ENCODE results near the gene REV3L.

Gene REV3L

GRCh38 chr6:111469543-111469942 is 13.5 kb downstream of the REV3L start:
- DNase-seq = no peak

- DNase-seq = no peak
Observed at GRCh38 chr6:111468329-111469012, 14.5 kb downstream of the REV3L start.

- DNase-seq = no peak
Observed at GRCh38 chr6:111464184-111464583, 18.8 kb downstream of the REV3L start.

- no peak for DNase-seq
Observed at GRCh38 chr6:111462770-111463391, 20.1 kb downstream of the REV3L start.

GRCh38 chr6:111461860-111462259 is 21.2 kb downstream of the REV3L start:
- DNase-seq = no peak

GRCh38 chr6:111458670-111459232 is 24.3 kb downstream of the REV3L start:
- no peak for DNase-seq

- DNase-seq = no peak
Observed at GRCh38 chr6:111456208-111456607, 26.8 kb downstream of the REV3L start.

- DNase-seq = no peak
Observed at GRCh38 chr6:111450636-111451035, 32.4 kb downstream of the REV3L start.

- DNase-seq = no peak
Observed at GRCh38 chr6:111450087-111450486, 32.9 kb downstream of the REV3L start.

GRCh38 chr6:111449129-111449528 is 33.9 kb downstream of the REV3L start:
- DNase-seq = no peak

- DNase-seq = no peak
Observed at GRCh38 chr6:111447051-111447450, 36.0 kb downstream of the REV3L start.

- no peak for DNase-seq
Observed at GRCh38 chr6:111445861-111446267, 37.2 kb downstream of the REV3L start.

- DNase-seq = no peak
Observed at GRCh38 chr6:111444794-111445193, 38.2 kb downstream of the REV3L start.

- no peak for DNase-seq
Observed at GRCh38 chr6:111441678-111442243, 41.3 kb downstream of the REV3L start.

GRCh38 chr6:111439171-111439570 is 43.8 kb downstream of the REV3L start:
- no peak for DNase-seq

- no peak for DNase-seq
Observed at GRCh38 chr6:111437573-111437972, 45.4 kb downstream of the REV3L start.

GRCh38 chr6:111432511-111432910 is 50.5 kb downstream of the REV3L start:
- DNase-seq = no peak

- DNase-seq = peak; percentile 61
Observed at GRCh38 chr6:111430605-111431376, 52.2 kb downstream of the REV3L start.

GRCh38 chr6:111429571-111429970 is 53.4 kb downstream of the REV3L start:
- DNase-seq = no peak

- DNase-seq = no peak
Observed at GRCh38 chr6:111428811-111429210, 54.2 kb downstream of the REV3L start.

GRCh38 chr6:111427341-111428116 is 55.5 kb downstream of the REV3L start:
- DNase-seq = no peak

All from NCI-H2171 treated with DMSO at 0.1 percent for 48 hours (cell line).